ENCODE results near the gene SLC44A2.
"Not testable (repeated sequence)": the region's sequence is repeated elsewhere in the genome, so short reads cannot be mapped to it uniquely, and the experiment has no call there.

SLC44A2 gene

GRCh38 chr19:10675214-10675613 is 49.9 kb downstream of the SLC44A2 start:
- not testable (repeated sequence) for H3K9me3 ChIP-seq (ENCODE audit: control insufficient read depth, insufficient read depth, low read length); H3K9ac ChIP-seq (ENCODE audit: low read depth, low read length); H3K4me1 ChIP-seq (ENCODE audit: insufficient read depth, low read length)
- peaks cover 72% of the 10 kb centered on the region for H3K36me3 ChIP-seq (ENCODE audit: insufficient read depth, low read length)

- Histone ChIP-seq H3K4me1 (ENCODE audit: insufficient read depth, low read length) (no peaks in the 10 kb centered on the region), H3K36me3 (ENCODE audit: insufficient read depth, low read length) (peaks cover 74% of the 10 kb centered on the region), H3K9ac (ENCODE audit: low read depth, low read length) (no peak overlapping the region), H3K9me3 (ENCODE audit: control insufficient read depth, insufficient read depth, low read length) (no peaks in the 10 kb centered on the region)
These were observed 52.4 kb downstream of the SLC44A2 start for GRCh38 chr19:10677751-10678150.

GRCh38 chr19:10678813-10679212 is 53.5 kb downstream of the SLC44A2 start:
- no peak overlapping the region for H3K9ac ChIP-seq (ENCODE audit: low read depth, low read length)
- H3K4me1 ChIP-seq (ENCODE audit: insufficient read depth, low read length), result no peaks in the 10 kb centered on the region
- H3K36me3 ChIP-seq (ENCODE audit: insufficient read depth, low read length), result peaks cover 75% of the 10 kb centered on the region
- H3K9me3 ChIP-seq (ENCODE audit: control insufficient read depth, insufficient read depth, low read length), result no peaks in the 10 kb centered on the region

- H3K36me3 ChIP-seq (ENCODE audit: insufficient read depth, low read length), result peaks cover 83% of the 10 kb centered on the region
- no peaks in the 10 kb centered on the region for H3K4me1 ChIP-seq (ENCODE audit: insufficient read depth, low read length)
- H3K9me3 ChIP-seq (ENCODE audit: control insufficient read depth, insufficient read depth, low read length), result no peaks in the 10 kb centered on the region
- H3K9ac ChIP-seq (ENCODE audit: low read depth, low read length), result no peak overlapping the region
These were observed 54.4 kb downstream of the SLC44A2 start for GRCh38 chr19:10679743-10680142.

GRCh38 chr19:10680545-10681135 is 55.3 kb downstream of the SLC44A2 start:
- Histone ChIP-seq H3K9ac (ENCODE audit: low read depth, low read length) (no peak overlapping the region), H3K4me1 (ENCODE audit: insufficient read depth, low read length) (no peaks in the 10 kb centered on the region), H3K36me3 (ENCODE audit: insufficient read depth, low read length) (peaks cover 83% of the 10 kb centered on the region), H3K9me3 (ENCODE audit: control insufficient read depth, insufficient read depth, low read length) (no peaks in the 10 kb centered on the region)

- H3K4me1 ChIP-seq (ENCODE audit: insufficient read depth, low read length), result no peaks in the 10 kb centered on the region
- peaks cover 83% of the 10 kb centered on the region for H3K36me3 ChIP-seq (ENCODE audit: insufficient read depth, low read length)
- no peak overlapping the region for H3K9ac ChIP-seq (ENCODE audit: low read depth, low read length)
- H3K9me3 ChIP-seq (ENCODE audit: control insufficient read depth, insufficient read depth, low read length), result no peaks in the 10 kb centered on the region
These were observed 56.3 kb downstream of the SLC44A2 start for GRCh38 chr19:10681658-10682057.

GRCh38 chr19:10682397-10683063 is 57.2 kb downstream of the SLC44A2 start:
- H3K36me3 ChIP-seq (ENCODE audit: insufficient read depth, low read length), result peaks cover 76% of the 10 kb centered on the region
- H3K9ac ChIP-seq (ENCODE audit: low read depth, low read length), result no peak overlapping the region
- H3K9me3 ChIP-seq (ENCODE audit: control insufficient read depth, insufficient read depth, low read length), result no peaks in the 10 kb centered on the region
- no peaks in the 10 kb centered on the region for H3K4me1 ChIP-seq (ENCODE audit: insufficient read depth, low read length)

GRCh38 chr19:10683064-10683426 is 57.7 kb downstream of the SLC44A2 start:
- H3K9me3 ChIP-seq (ENCODE audit: control insufficient read depth, insufficient read depth, low read length), result no peaks in the 10 kb centered on the region
- H3K9ac ChIP-seq (ENCODE audit: low read depth, low read length), result no peak overlapping the region
- H3K4me1 ChIP-seq (ENCODE audit: insufficient read depth, low read length), result no peaks in the 10 kb centered on the region
- H3K36me3 ChIP-seq (ENCODE audit: insufficient read depth, low read length), result peaks cover 77% of the 10 kb centered on the region

GRCh38 chr19:10683582-10683981 is 58.2 kb downstream of the SLC44A2 start:
- no peaks in the 10 kb centered on the region for H3K9me3 ChIP-seq (ENCODE audit: control insufficient read depth, insufficient read depth, low read length)
- H3K9ac ChIP-seq (ENCODE audit: low read depth, low read length), result no peak overlapping the region
- H3K36me3 ChIP-seq (ENCODE audit: insufficient read depth, low read length), result peaks cover 77% of the 10 kb centered on the region
- no peaks in the 10 kb centered on the region for H3K4me1 ChIP-seq (ENCODE audit: insufficient read depth, low read length)

- Histone ChIP-seq H3K4me1 (ENCODE audit: insufficient read depth, low read length) (no peaks in the 10 kb centered on the region), H3K9ac (ENCODE audit: low read depth, low read length) (no peak overlapping the region), H3K36me3 (ENCODE audit: insufficient read depth, low read length) (peaks cover 77% of the 10 kb centered on the region), H3K9me3 (ENCODE audit: control insufficient read depth, insufficient read depth, low read length) (no peaks in the 10 kb centered on the region)
These were observed 59.9 kb downstream of the SLC44A2 start for GRCh38 chr19:10685210-10685609.

GRCh38 chr19:10686193-10686592 is 60.8 kb downstream of the SLC44A2 start:
- Histone ChIP-seq H3K9ac (ENCODE audit: low read depth, low read length) (no peak overlapping the region), H3K9me3 (ENCODE audit: control insufficient read depth, insufficient read depth, low read length) (no peaks in the 10 kb centered on the region), H3K36me3 (ENCODE audit: insufficient read depth, low read length) (peaks cover 78% of the 10 kb centered on the region)

GRCh38 chr19:10686661-10687517 is 61.5 kb downstream of the SLC44A2 start:
- Histone ChIP-seq H3K9ac (ENCODE audit: low read depth, low read length) (no peak overlapping the region), H3K9me3 (ENCODE audit: control insufficient read depth, insufficient read depth, low read length) (no peaks in the 10 kb centered on the region), H3K36me3 (ENCODE audit: insufficient read depth, low read length) (peaks cover 80% of the 10 kb centered on the region), H3K4me1 (ENCODE audit: insufficient read depth, low read length) (no peaks in the 10 kb centered on the region)

More at GRCh38 chr19:10686193-10686592, 60.8 kb downstream of the SLC44A2 start:
- no peaks in the 10 kb centered on the region for H3K4me1 ChIP-seq (ENCODE audit: insufficient read depth, low read length)

GRCh38 chr19:10687518-10688288 is 62.4 kb downstream of the SLC44A2 start:
- H3K9ac ChIP-seq (ENCODE audit: low read depth, low read length), result no peak overlapping the region
- no peaks in the 10 kb centered on the region for H3K4me1 ChIP-seq (ENCODE audit: insufficient read depth, low read length)
- peaks cover 75% of the 10 kb centered on the region for H3K36me3 ChIP-seq (ENCODE audit: insufficient read depth, low read length)
- H3K9me3 ChIP-seq (ENCODE audit: control insufficient read depth, insufficient read depth, low read length), result no peaks in the 10 kb centered on the region

GRCh38 chr19:10688545-10689280 is 63.4 kb downstream of the SLC44A2 start:
- peaks cover 65% of the 10 kb centered on the region for H3K36me3 ChIP-seq (ENCODE audit: insufficient read depth, low read length)
- H3K9me3 ChIP-seq (ENCODE audit: control insufficient read depth, insufficient read depth, low read length), result no peaks in the 10 kb centered on the region
- H3K4me1 ChIP-seq (ENCODE audit: insufficient read depth, low read length), result no peaks in the 10 kb centered on the region
- H3K9ac ChIP-seq (ENCODE audit: low read depth, low read length), result no peak overlapping the region
